AG20443 (cell line): ENCODE data around the gene ACCS.

ENCODE experiments used
- DNase-seq: peaks from one replicate; pipeline ENCODE4 v3.0.0; 2012; ENCODE audit warnings: low spot score, mixed read lengths

The ACCS gene

DNA sequence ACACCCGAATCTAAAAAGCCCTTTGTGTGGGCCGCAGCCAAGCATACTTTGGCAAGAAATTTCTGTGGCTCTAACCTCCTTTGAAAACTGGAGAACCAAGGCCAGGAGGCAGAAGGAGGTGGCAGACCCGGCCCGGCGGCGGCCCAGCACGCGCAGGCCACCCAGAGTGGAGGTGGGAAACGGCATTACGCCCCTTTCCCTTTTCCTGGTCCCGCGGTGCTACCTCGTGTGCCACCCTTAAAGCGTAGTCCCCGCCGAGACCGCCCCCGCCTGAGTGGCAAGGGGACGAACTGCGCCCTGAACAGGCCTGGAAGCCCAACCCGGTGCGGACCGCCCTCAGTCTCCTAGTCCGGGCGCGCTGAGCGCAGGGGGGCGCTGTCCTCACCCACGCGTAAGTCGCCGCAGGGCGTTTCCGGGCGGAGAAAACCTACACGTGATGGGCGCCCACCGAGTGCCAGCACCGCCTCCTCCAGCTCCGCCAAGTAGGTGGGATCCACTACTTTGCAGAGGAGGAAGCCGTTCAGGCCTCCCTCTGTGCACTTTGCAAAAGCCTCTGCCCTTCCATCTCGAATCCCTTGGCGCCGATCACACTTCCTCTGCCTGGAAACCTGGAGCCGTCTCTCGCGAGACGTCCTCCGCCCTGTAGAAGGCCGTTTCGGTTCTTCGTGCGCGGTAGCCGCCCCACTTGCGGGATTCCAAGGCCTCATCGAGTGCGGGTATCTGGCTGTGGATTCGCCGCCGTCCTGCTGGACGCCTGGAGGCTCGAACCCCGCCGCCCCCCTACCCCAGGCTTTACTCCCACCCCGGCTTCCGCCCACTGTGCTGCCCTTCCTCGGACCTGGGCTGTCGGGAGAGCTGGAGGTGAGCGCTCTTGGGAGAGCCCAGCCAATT lies at the start of gene ACCS:
TSS of gene ACCS (plus strand) at position 430 of the 891 bp plus-strand sequence. CDS start 1,358 bp downstream, outside the sequence.
- DNase-seq: peak; percentile 97

GRCh38 chr11:44016546-44017442 lies 49.3 kb upstream of the ACCS start:
- no peak for DNase-seq

- no peak for DNase-seq
Observed at GRCh38 chr11:44017443-44018126, 48.5 kb upstream of the ACCS start.

DNA sequence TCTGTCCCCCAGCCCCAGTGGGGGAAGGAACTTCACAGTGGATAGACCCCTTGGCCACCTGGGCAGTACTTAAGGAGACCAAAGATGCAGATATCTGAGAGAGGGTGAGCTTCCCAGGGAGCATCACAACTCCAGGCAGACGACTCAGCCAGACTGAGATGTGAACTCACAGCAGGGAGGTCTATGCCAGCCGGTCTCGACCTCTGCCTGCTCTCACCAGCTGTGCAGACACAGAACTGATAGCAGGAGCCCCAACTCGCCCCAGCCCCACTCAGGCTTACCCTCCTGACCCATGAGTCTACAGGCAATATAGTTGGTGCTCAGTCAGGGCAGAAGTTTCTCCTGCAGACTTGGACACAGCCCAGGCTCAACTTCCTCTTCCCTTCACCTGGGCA lies 47.9 kb upstream of the ACCS start:
- DNase-seq: no peak

- no peak for DNase-seq
Observed at GRCh38 chr11:44018829-44019228, 47.2 kb upstream of the ACCS start.

DNA sequence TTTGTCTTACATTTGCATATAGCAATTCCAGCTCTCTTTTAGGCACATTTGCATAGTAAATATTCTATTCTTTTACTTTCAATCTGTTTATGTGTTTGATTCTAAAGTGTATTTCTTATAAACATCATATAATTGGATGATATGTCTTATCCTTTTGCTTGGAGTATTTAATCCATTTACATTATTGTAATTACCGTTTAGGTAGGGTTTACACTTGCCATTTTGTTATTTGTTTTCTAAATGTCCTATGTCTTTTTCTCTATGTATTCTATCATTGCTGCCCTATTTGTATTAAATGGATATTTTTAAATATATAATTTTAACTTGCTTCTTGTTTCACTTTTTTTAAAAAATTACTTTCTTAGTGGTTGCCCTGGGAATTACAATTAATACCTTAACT lies 41.1 kb upstream of the ACCS start:
- no peak for DNase-seq

DNA sequence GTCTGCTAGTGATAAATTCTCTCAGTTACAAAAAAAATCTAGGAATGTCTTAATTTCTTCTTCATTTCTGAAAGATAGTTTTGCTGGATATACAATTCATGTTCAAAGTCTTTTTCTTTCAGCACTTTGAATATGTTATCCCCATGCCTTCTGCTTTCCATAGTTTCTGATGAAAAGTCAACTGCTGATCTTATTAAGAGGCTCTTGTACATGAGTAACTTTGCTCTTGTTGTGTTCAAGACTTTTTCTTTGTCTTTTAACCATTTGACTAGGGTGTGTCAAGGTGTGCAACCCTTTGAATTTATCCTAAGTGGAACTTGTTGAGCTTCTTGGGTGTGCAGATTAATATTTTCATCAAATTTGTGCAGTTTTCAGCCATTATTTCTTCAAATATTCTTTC lies 40.3 kb upstream of the ACCS start:
- DNase-seq: no peak

DNA sequence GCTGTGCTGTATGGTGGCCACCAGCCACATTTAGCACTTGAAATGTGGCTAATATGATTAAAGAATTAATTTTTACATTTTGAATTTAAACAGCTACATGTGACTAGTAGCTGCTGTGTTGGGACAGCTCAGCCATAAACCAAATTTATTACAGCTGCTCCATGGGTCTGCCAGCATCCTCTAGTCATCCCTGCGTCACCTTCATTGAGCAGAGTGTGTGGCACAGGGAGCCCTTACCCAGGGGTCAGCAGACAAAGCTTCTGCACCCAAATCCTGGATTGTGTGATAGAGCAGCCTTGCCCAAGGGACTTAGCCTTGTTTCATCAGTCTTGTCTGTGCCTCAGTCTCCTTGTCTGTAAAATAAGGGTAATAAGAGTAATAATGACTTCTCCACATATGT lies 37.7 kb upstream of the ACCS start:
- no peak for DNase-seq

DNA sequence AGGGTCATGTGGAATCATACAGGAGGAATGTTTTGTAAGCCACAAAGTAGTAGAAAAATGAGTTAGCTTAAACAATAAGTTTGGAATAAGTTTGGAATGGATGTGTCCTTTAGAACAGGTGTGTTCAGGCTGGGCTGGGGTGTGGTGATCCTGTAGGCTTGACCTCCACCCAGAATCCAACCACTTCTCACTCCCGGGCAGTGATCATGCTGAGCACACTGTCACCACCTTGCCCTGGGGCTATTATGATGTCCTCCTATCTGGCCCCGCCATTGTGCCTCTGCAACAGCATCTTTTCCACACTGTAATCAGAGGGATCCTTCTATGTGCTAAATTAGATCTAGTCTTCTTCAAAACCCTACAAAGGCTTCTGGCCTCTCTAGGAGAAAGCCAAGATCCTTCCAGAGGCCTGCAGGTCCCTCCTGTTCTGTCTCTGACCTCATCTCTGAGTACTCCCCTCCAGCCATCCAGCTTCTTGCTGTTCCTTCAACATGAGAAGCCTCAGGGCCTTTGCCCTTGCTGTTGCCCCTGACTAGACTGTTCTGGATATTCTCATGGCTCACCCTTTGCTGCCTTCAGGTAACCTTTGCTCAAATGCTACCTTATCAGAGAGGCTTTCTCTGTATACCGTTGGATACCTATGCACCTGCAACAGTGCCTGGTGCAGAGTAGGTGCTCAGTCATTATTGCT lies 37.1 kb upstream of the ACCS start:
- DNase-seq: no peak

GRCh38 chr11:44029507-44029845 lies 36.6 kb upstream of the ACCS start:
- DNase-seq: no peak

- peak; percentile 64 for DNase-seq
Observed at GRCh38 chr11:44029977-44030911, 35.8 kb upstream of the ACCS start.

DNA sequence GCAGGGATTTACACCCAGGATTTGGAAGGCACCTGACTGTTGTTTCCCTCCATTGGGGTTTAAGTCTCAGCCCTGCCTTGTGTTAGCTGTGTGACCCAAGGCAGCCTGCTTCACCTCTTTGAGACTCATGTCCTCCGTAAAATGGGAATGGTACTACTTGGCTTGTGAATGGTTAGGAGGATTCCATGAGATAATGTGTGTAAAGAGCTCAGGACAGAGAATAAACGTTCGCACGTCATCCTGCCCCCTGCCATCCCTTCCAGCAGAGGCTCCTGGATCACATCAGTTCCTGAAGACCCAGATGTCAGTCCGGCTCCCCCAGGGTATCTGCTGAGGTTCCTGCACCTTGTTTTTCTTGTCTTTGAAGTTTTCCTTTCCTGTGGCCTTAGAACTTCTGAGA lies 35.1 kb upstream of the ACCS start:
- no peak for DNase-seq

- no peak for DNase-seq
Observed at GRCh38 chr11:44031549-44031948, 34.5 kb upstream of the ACCS start.

- DNase-seq: peak; percentile 64
Observed at GRCh38 chr11:44032299-44033085, 33.6 kb upstream of the ACCS start.

DNA sequence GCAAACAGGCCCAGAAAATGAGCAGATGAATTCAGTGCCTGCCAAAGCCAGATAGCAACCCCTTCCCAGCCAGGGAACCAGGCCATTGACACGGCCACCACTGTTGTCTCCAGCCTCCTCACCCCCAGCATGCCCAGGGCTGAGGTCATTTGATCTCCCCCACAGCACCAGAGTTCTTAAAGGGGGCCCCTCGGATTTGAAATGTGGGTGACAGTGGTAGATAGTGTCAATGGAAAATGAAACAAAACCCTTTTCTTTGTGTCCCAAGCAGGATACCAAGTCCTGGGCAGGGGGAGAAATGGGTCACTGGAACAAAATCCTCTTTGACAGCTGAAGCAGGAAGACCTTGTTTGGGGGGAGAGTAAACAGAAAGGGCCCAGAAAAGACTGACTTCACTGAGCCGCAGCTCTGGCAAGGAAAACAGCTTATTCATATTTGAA lies 32.6 kb upstream of the ACCS start:
- no peak for DNase-seq

- DNase-seq: no peak
Observed at GRCh38 chr11:44033856-44034255, 32.2 kb upstream of the ACCS start.

- DNase-seq: no peak
Observed at GRCh38 chr11:44034639-44035038, 31.4 kb upstream of the ACCS start.

GRCh38 chr11:44036811-44037657 lies 29.0 kb upstream of the ACCS start:
- peak; percentile 90 for DNase-seq

DNA sequence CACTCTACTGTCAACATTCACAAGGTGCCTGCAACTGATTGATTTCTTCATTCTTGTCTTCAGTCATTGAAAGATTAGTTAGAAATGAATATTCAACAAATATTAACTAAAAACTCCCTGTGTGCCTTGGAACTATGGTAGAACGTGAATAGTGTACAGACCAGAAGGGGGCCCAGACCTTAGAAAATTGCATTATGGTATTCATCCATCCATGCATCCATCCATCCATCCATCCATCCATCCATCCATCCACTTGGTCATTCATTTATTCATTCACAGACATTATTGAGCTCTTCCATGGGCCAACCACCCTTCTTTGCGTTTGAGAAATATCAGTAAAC lies 28.4 kb upstream of the ACCS start:
- no peak for DNase-seq
